Mesenchymal stem cell (in vitro differentiated cells and primary cell): ENCODE results near the gene NFASC.

Source experiments
- DNase-seq: peaks from one replicate; pipeline ENCODE4 v3.0.0-alpha.2; 2013
- H2AFZ ChIP-seq: one replicate; pipeline ENCODE4 v1.6.1; 2013; ENCODE audit warnings: low read depth, mild to moderate bottlenecking, control low read depth, inconsistent platforms, low read length, moderate library complexity
- H2AK5ac ChIP-seq: 2 replicates; pipeline ENCODE4 v1.6.1; 2013; ENCODE audit warnings: low read length, moderate library complexity, mild to moderate bottlenecking, inconsistent platforms; ENCODE audit not compliant: severe bottlenecking
- H2BK120ac ChIP-seq: one replicate; pipeline ENCODE4 v1.6.1; 2013; ENCODE audit warnings: low read depth, mild to moderate bottlenecking, inconsistent platforms, low read length, moderate library complexity
- H2BK12ac ChIP-seq, 2 experiments: one replicate each; pipeline ENCODE4 v1.6.1; 2013; ENCODE audit warnings: inconsistent platforms in 2 of 2, low read length in 2 of 2, mild to moderate bottlenecking in 2 of 2, moderate library complexity in 2 of 2, control low read depth in 1 of 2
- H2BK15ac ChIP-seq: one replicate; pipeline ENCODE4 v1.6.1; 2013; ENCODE audit warnings: mild to moderate bottlenecking, low read depth, inconsistent platforms; ENCODE audit not compliant: poor library complexity, severe bottlenecking
- H2BK5ac ChIP-seq: 2 replicates; pipeline ENCODE4 v1.6.1; 2013; ENCODE audit warnings: low read depth, mild to moderate bottlenecking, low read length, control low read depth, inconsistent platforms; ENCODE audit not compliant: poor library complexity, severe bottlenecking
- H3K14ac ChIP-seq, 2 experiments: one replicate each; pipeline ENCODE4 v1.6.1; 2013; ENCODE audit warnings: inconsistent platforms in 2 of 2, low read length in 2 of 2, control low read depth in 1 of 2, mild to moderate bottlenecking in 1 of 2, moderate library complexity in 1 of 2
- H3K18ac ChIP-seq, 2 experiments: one replicate each; pipeline ENCODE4 v1.6.1; 2013; ENCODE audit warnings: inconsistent platforms in 2 of 2, low read length in 2 of 2, control low read depth in 1 of 2, low read depth in 1 of 2, mild to moderate bottlenecking in 1 of 2
- H3K23ac ChIP-seq, 2 experiments: one replicate each; pipeline ENCODE4 v1.6.1; 2013; ENCODE audit warnings: inconsistent platforms in 2 of 2, low read length in 2 of 2, mild to moderate bottlenecking in 2 of 2, moderate library complexity in 2 of 2, control low read depth in 1 of 2
- H3K27ac ChIP-seq: 2 replicates; pipeline ENCODE4 v1.5.1; 2013; ENCODE audit warnings: mild to moderate bottlenecking, moderate library complexity, low read length, control low read depth, inconsistent platforms; ENCODE audit not compliant: poor library complexity, severe bottlenecking
- H3K27me3 ChIP-seq, 2 experiments: 2 replicates each; pipeline versions ENCODE4 v1.6.1 to v1.7.0; 2013; ENCODE audit warnings: low read length in 2 of 2, mild to moderate bottlenecking in 2 of 2, moderate library complexity in 2 of 2, control low read depth in 1 of 2, inconsistent platforms in 1 of 2; ENCODE audit not compliant: control insufficient read depth in 1 of 2, insufficient read depth in 1 of 2
- H3K36me3 ChIP-seq, 2 experiments: 2 replicates each; pipeline versions ENCODE4 v1.6.1 to v1.7.0; 2013; ENCODE audit warnings: low read length in 2 of 2, control low read depth in 1 of 2, inconsistent platforms in 1 of 2, low read depth in 1 of 2, mild to moderate bottlenecking in 1 of 2; ENCODE audit not compliant: insufficient read depth in 2 of 2, control insufficient read depth in 1 of 2
- H3K4ac ChIP-seq, 2 experiments: one replicate each; pipeline ENCODE4 v1.6.1; 2013; ENCODE audit warnings: inconsistent platforms in 2 of 2, low read length in 2 of 2, mild to moderate bottlenecking in 2 of 2, moderate library complexity in 2 of 2, control low read depth in 1 of 2, low read depth in 1 of 2
- H3K4me1 ChIP-seq: 2 replicates; pipeline ENCODE4 v1.6.1; 2013; ENCODE audit warnings: low read depth, low read length, control low read depth; ENCODE audit not compliant: control insufficient read depth, insufficient read depth
- H3K4me2 ChIP-seq: 2 replicates; pipeline ENCODE4 v1.6.1; 2013; ENCODE audit warnings: low read length, mild to moderate bottlenecking, inconsistent platforms; ENCODE audit not compliant: poor library complexity, severe bottlenecking
- H3K4me3 ChIP-seq, 2 experiments: 2 replicates each; pipeline versions ENCODE4 v1.5.1 to v1.7.0; 2013; ENCODE audit warnings: low read length in 2 of 2, mild to moderate bottlenecking in 2 of 2, control low read depth in 1 of 2, low read depth in 1 of 2; ENCODE audit not compliant: insufficient read depth in 1 of 2
- H3K79me1 ChIP-seq: replicated peaks from 2 replicates; pipeline ENCODE4 v1.6.1; 2013; ENCODE audit warnings: mild to moderate bottlenecking, control low read depth, low read length, inconsistent platforms; ENCODE audit not compliant: poor library complexity, severe bottlenecking
- H3K9ac ChIP-seq: 2 replicates; pipeline ENCODE4 v1.7.0; 2013; ENCODE audit warnings: mild to moderate bottlenecking, low read length, moderate library complexity
- H3K9me3 ChIP-seq: 2 replicates; pipeline ENCODE4 v1.7.0; 2013; ENCODE audit warnings: mild to moderate bottlenecking, low read length; ENCODE audit not compliant: control insufficient read depth
- H4K8ac ChIP-seq: one replicate; pipeline ENCODE4 v1.6.1; 2013; ENCODE audit warnings: inconsistent platforms, mild to moderate bottlenecking, low read length, moderate library complexity
- H4K91ac ChIP-seq: one replicate; pipeline ENCODE4 v1.6.1; 2013; ENCODE audit warnings: mild to moderate bottlenecking, low read length, inconsistent platforms
- WGBS: methylation state at CpG from one replicate; pipeline ENCODE4 v1.1.7; 2013; ENCODE audit warnings: mixed read lengths; 5-methylcytosine and 5-hydroxymethylcytosine counted together

NFASC gene

GRCh38 chr1:204900721-204901120 lies 30.1 kb downstream of the NFASC start:
- Histone ChIP-seq H2AFZ (no peak overlapping the region), H3K4ac (no peak overlapping the region), H3K79me1 (no peaks in the 10 kb centered on the region), H3K18ac (no peak overlapping the region), H4K8ac (no peak overlapping the region), H3K9me3 (no peaks in the 10 kb centered on the region), H3K36me3 (no peaks in the 10 kb centered on the region), H3K14ac (no peak overlapping the region), H3K27ac (no peak overlapping the region), H4K91ac (no peak overlapping the region), H2AK5ac (no peak overlapping the region), H3K4me1 (no peaks in the 10 kb centered on the region), H3K9ac (no peak overlapping the region), H3K4me2 (no peak overlapping the region), H2BK120ac (no peak overlapping the region), H2BK5ac (no peak overlapping the region), H3K23ac (no peak overlapping the region), H2BK15ac (no peak overlapping the region), H3K27me3 (peaks cover 0 to 23% of the 10 kb centered on the region in 2 experiments), H2BK12ac (no peak overlapping the region), H3K4me3 (no peak overlapping the region)
- DNase-seq: no peak
- 84% methylated on average over 2 of the region's 2 CpGs for WGBS

GRCh38 chr1:204902671-204903070 lies 32.0 kb downstream of the NFASC start:
- no peak overlapping the region for H3K4me2 ChIP-seq
- no peak overlapping the region for H3K4ac ChIP-seq
- H3K27ac ChIP-seq: no peak overlapping the region
- H2AK5ac ChIP-seq: no peak overlapping the region
- no peak for DNase-seq
- no peaks in the 10 kb centered on the region for H3K79me1 ChIP-seq
- no peak overlapping the region for H3K9ac ChIP-seq
- H3K36me3 ChIP-seq: no peaks in the 10 kb centered on the region
- no peaks in the 10 kb centered on the region for H3K4me1 ChIP-seq
- H3K23ac ChIP-seq: no peak overlapping the region
- H2BK5ac ChIP-seq: no peak overlapping the region
- WGBS: 67% methylated on average over 3 of the region's 6 CpGs
- peaks cover 0 to 23% of the 10 kb centered on the region in 2 experiments for H3K27me3 ChIP-seq
- H2BK120ac ChIP-seq: no peak overlapping the region
- no peak overlapping the region for H4K91ac ChIP-seq
- no peak overlapping the region for H3K18ac ChIP-seq
- no peak overlapping the region for H2AFZ ChIP-seq
- no peak overlapping the region for H3K14ac ChIP-seq
- H3K9me3 ChIP-seq: no peaks in the 10 kb centered on the region
- H3K4me3 ChIP-seq: no peak overlapping the region
- no peak overlapping the region for H2BK15ac ChIP-seq
- H2BK12ac ChIP-seq: no peak overlapping the region
- H4K8ac ChIP-seq: no peak overlapping the region

- Histone ChIP-seq H2BK12ac (no peak overlapping the region), H3K9ac (no peak overlapping the region), H2AFZ (no peak overlapping the region), H4K8ac (no peak overlapping the region), H3K27ac (no peak overlapping the region), H3K4me1 (no peaks in the 10 kb centered on the region), H2BK5ac (no peak overlapping the region), H2BK15ac (no peak overlapping the region), H3K36me3 (no peaks in the 10 kb centered on the region), H3K4ac (no peak overlapping the region), H3K4me2 (no peak overlapping the region), H2AK5ac (no peak overlapping the region), H3K27me3 (peaks cover 0 to 14% of the 10 kb centered on the region in 2 experiments), H3K23ac (no peak overlapping the region), H3K14ac (no peak overlapping the region), H3K4me3 (no peak overlapping the region), H4K91ac (no peak overlapping the region), H3K9me3 (no peaks in the 10 kb centered on the region), H3K79me1 (no peaks in the 10 kb centered on the region), H2BK120ac (no peak overlapping the region), H3K18ac (no peak overlapping the region)
- 92% methylated on average over 7 of the region's 7 CpGs for WGBS
- DNase-seq: no peak
Measured at GRCh38 chr1:204904228-204904810, 33.7 kb downstream of the NFASC start.

- no peak overlapping the region for H2AFZ ChIP-seq
- H4K91ac ChIP-seq: no peak overlapping the region
- no peak overlapping the region for H3K9ac ChIP-seq
- no peak overlapping the region for H2BK5ac ChIP-seq
- H2AK5ac ChIP-seq: no peak overlapping the region
- no peak overlapping the region for H3K4me3 ChIP-seq
- no peak overlapping the region for H3K14ac ChIP-seq
- H3K18ac ChIP-seq: no peak overlapping the region
- H2BK120ac ChIP-seq: no peak overlapping the region
- no peak overlapping the region for H4K8ac ChIP-seq
- H3K27ac ChIP-seq: no peak overlapping the region
- H2BK12ac ChIP-seq: no peak overlapping the region
- no peaks in the 10 kb centered on the region for H3K4me1 ChIP-seq
- no peaks in the 10 kb centered on the region for H3K9me3 ChIP-seq
- H2BK15ac ChIP-seq: no peak overlapping the region
- 78% methylated on average over 1 of the region's 3 CpGs for WGBS
- no peaks in the 10 kb centered on the region for H3K36me3 ChIP-seq
- H3K4ac ChIP-seq: no peak overlapping the region
- no peaks in the 10 kb centered on the region for H3K79me1 ChIP-seq
- no peaks in the 10 kb centered on the region for H3K27me3 ChIP-seq
- H3K23ac ChIP-seq: no peak overlapping the region
- no peak for DNase-seq
- H3K4me2 ChIP-seq: no peak overlapping the region
Measured at GRCh38 chr1:204909109-204909508, 38.4 kb downstream of the NFASC start.
